NT2/D1 (cell line): ENCODE results near the gene CCR7.

Experiments
- DNase-seq: peaks from one replicate; pipeline ENCODE4 v3.0.0-alpha.2; 2011; ENCODE audit warnings: low read depth, low spot score
- H3K27me3 ChIP-seq: 2 replicates; pipeline ENCODE4 v1.6.0; 2011; ENCODE audit warnings: mild to moderate bottlenecking; ENCODE audit not compliant: insufficient read length, insufficient read depth
- H3K36me3 ChIP-seq: 2 replicates; pipeline ENCODE4 v1.6.1; 2011; ENCODE audit warnings: mild to moderate bottlenecking, low read length, mixed read lengths; ENCODE audit not compliant: insufficient read depth, insufficient read length
- H3K4me1 ChIP-seq: 2 replicates; pipeline ENCODE4 v1.5.1; 2011; ENCODE audit not compliant: insufficient read depth, insufficient read length
- H3K4me3 ChIP-seq: 2 replicates; pipeline ENCODE4 v1.5.1; 2011; ENCODE audit warnings: low read depth; ENCODE audit not compliant: insufficient read length
- H3K9ac ChIP-seq: 2 replicates; pipeline ENCODE4 v1.6.0; 2011; ENCODE audit warnings: low read depth; ENCODE audit not compliant: insufficient read length
- H3K9me3 ChIP-seq: 2 replicates; pipeline ENCODE4 v1.5.1; 2011; ENCODE audit warnings: mild to moderate bottlenecking, low read length; ENCODE audit not compliant: insufficient read depth
- SUZ12 ChIP-seq: IDR thresholded peaks from 2 replicates; pipeline ENCODE4 v1.6.1; 2011; ENCODE audit not compliant: insufficient read length, insufficient read depth; ENCODE audit errors: extremely low read depth
- YY1 ChIP-seq: IDR thresholded peaks from 2 replicates; pipeline ENCODE4 v1.6.1; 2011; ENCODE audit not compliant: insufficient read length, insufficient read depth
- ZNF274 ChIP-seq: IDR thresholded peaks from 2 replicates; pipeline ENCODE4 v1.6.1; 2011; ENCODE audit warnings: mild to moderate bottlenecking, low read depth, low read length

Gene CCR7

DNA sequence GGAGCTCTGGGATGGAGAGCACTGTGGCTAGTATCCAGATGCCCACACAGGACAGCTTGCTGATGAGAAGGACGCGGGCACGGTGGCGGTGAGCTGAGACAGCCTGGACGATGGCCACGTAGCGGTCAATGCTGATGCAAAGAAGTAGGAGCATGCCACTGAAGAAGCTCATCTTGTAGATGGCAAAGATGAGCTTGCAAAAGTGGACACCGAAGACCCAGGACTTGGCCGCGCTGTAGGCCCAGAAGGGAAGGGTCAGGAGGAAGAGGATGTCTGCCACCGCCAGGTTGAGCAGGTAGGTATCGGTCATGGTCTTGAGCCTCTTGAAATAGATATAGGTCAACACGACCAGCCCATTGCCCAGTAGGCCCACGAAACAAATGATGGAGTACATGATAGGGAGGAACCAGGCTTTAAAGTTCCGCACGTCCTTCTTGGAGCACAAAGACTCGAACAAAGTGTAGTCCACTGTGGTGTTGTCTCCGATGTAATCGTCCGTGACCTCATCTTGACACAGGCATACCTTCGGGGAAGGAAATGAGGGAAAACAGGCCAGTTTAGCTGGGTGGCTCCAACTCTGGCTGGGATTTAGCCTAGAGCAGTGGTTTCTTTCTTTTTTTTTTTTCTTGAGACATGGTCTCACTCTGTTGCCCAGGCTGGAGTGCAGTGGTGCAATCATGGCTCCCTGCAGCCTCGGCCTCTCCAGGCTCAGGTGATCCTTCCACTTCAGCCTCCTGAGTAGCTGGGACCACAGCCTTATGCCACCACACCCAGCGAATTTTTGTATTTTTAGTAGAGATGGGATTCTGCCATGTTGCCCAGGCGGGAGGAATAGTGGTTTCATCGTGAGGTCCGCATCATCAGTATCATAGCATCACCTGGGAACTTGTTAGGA lies 9.7 kb downstream of the CCR7 start:
- H3K9me3 ChIP-seq: no peaks in the 10 kb centered on the region
- no peak overlapping the region for H3K4me3 ChIP-seq
- H3K4me1 ChIP-seq: peaks cover 16% of the 10 kb centered on the region
- H3K27me3 ChIP-seq: peaks cover 3% of the 10 kb centered on the region
- DNase-seq: no peak
- TF ChIP-seq ZNF274 (no peak), SUZ12 (no peak), YY1 (no peak)
- H3K9ac ChIP-seq: no peak overlapping the region
- H3K36me3 ChIP-seq: no peaks in the 10 kb centered on the region

DNA sequence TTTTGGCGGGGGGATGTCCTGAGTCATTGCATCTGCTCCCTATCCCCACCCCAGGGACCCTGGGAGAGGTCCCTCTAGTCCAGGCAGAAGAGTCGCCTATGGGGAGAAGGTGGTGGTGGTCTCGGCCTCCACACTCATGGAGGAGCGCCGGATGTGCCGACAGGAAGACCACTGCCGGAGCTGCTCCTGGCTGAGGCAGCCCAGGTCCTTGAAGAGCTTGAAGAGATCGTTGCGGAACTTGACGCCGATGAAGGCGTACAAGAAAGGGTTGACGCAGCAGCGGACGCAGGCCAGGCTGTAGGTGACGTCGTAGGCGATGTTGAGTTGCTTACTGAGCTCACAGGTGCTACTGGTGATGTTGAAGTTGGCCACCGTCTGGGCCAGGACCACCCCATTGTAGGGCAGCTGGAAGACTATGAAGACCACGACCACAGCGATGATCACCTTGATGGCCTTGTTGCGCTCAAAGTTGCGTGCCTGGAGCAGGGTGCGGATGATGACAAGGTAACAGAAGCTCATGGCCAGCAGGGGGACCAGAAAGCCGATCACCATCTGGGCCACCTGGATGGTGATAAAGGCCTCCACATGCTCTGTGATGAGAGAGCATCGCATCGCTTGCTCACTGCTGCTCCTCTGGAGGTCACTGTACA lies 10.5 kb downstream of the CCR7 start:
- H3K4me1 ChIP-seq: peaks cover 13% of the 10 kb centered on the region
- H3K9me3 ChIP-seq: no peaks in the 10 kb centered on the region
- no peak for DNase-seq

DNA sequence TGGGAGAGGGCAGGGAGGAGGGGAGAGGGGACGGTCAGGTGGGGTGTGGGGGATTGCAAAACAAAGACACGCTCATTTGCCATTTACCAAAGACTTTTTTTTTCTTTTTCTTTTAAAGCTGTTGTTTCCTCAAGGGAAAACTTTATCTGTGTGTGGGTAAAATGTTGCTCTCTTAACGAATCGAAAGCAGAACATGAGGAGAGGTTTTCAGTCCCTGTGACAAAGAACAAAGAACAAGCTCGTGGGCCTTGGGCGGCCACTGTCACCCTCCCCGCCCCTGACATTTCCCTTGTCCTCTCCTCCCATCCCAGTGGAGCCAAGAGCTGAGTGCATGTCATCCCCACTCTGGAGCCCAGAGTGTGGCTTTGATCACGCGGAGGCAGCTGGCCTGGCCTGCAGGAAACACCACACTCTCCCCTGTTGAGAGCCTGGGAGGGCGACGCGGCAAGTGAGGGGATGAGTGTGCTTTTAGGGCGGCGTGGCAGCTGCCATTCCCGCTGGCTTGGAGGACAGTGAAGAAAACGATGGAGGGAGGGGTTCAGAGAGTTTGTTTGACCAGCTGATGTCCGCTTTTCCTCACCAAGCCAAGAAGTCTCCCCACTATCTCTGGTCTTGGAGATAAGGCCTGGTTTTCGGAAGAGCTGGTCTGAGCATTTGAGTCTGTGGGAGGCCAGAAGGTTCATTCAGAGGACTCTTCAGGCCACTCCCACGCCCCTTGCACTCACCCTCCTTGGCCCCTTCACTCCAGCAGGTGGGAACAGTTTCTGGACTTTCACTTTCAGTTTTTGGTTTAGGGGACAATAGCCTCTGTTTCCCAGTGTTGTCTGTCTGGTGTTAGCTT lies 11.4 kb downstream of the CCR7 start:
- H3K4me3 ChIP-seq: no peak overlapping the region
- H3K9ac ChIP-seq: no peak overlapping the region
- TF ChIP-seq ZNF274 (no peak), SUZ12 (no peak), YY1 (no peak)
- peaks cover 10% of the 10 kb centered on the region for H3K4me1 ChIP-seq
- H3K9me3 ChIP-seq: no peaks in the 10 kb centered on the region
- no peak for DNase-seq
- H3K27me3 ChIP-seq: peaks cover 3% of the 10 kb centered on the region
- H3K36me3 ChIP-seq: no peaks in the 10 kb centered on the region

More for the DNA sequence above, 10.5 kb downstream of the CCR7 start:
- Histone ChIP-seq H3K4me3 (no peak overlapping the region), H3K9ac (no peak overlapping the region), H3K27me3 (peaks cover 3% of the 10 kb centered on the region), H3K36me3 (no peaks in the 10 kb centered on the region)
- no peak for TF ChIP-seq SUZ12
- TF ChIP-seq YY1: no peak
- TF ChIP-seq ZNF274: no peak

DNA sequence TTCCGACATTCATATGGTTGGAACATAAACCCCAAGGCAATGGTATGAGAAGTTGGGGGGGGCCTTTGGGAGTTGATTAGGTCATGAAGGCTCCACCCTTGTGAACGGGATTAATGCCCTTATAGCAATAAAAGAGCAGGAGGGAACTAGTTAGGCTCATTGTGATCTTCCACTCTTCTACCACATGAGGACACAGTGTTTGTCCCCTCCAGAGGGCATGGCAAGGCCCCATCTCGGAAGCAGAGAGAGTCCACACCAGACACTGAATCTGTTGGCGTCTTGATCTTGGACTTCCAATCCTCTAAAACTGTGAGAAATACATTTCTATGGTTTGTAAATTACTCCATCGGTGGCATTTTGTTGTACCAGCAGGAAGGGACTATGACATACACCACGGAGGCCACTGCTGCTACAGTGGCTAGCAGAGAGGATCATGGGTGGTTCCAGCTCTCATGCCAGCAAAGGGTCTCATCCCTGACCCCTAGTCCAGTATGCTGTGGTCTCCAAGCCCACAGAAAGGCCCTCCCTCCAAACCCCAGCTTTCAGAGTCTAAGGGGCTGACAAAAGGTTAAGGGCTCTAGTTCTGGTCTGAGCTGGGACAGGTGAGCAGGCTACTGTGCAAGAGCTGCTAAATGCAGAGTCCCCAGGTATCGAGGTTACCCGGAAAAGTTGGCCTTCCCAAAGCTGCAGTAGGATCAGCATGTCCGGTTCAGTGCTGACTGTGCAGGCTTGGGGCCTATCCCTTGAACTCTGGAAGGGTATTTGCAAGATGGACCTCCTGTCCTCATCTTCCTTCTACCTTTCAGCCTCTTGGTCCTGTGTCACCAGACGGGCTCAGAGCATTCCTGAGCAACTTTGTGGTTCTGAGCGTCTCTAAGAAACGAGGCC lies 12.2 kb downstream of the CCR7 start:
- H3K4me1 ChIP-seq: peaks cover 10% of the 10 kb centered on the region
- H3K27me3 ChIP-seq: peaks cover 3% of the 10 kb centered on the region
- TF ChIP-seq YY1: no peak
- no peak for TF ChIP-seq SUZ12
- no peak for TF ChIP-seq ZNF274
- DNase-seq: no peak
- H3K4me3 ChIP-seq: no peak overlapping the region
- no peaks in the 10 kb centered on the region for H3K9me3 ChIP-seq
- H3K9ac ChIP-seq: no peak overlapping the region
- H3K36me3 ChIP-seq: no peaks in the 10 kb centered on the region

DNA sequence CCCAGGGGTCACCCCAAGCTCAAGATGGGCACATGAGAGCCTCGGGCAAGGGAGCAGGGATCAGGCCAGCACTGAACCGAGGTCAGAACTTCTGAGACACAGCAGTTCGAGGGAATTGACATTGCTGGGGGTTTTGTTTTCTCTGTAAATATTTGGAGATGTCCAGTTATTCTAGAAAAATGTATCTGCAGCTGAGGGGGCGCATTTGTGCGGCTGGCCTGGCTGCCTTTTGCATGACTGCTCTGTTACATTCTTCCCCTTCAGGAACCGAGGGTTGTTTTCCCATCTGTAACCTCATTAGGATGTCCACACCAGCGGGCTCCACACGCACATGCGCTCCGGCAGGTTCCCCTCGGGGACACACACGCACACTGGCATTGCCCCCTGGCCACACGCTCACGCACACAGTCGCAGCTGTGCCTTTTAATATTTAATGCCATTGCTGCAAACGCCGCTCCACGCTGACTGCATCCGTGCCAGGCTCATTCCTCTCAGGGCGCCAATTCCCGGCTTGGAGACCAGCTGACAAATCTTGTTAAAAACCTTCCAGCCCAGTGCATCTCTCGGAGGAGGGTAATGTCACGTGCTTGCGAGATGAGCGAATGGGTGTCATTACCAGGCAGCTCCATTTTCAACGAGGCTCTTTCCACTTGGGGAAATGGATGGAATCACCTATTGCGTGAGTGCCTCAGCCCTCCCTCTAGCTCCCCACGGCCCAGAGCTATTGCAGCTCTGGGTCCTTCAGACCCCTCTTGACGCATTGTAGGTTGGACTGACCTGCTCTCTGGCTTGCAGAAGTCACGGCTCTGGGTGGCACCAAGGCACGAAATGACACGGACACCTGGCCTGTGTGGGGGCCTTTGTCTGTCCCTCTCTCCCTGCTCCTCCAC lies 13.1 kb downstream of the CCR7 start:
- TF ChIP-seq SUZ12: no peak
- no peak for TF ChIP-seq ZNF274
- TF ChIP-seq YY1: no peak
- Histone ChIP-seq H3K4me1 (peaks cover 13% of the 10 kb centered on the region), H3K27me3 (peaks cover 3% of the 10 kb centered on the region), H3K9me3 (no peaks in the 10 kb centered on the region), H3K36me3 (no peaks in the 10 kb centered on the region), H3K4me3 (no peak overlapping the region), H3K9ac (no peak overlapping the region)
- DNase-seq: no peak
